K562 (cell line): ENCODE measurements around the gene TICRR. TPM values are rescaled to one million over a fixed set of nuclear protein-coding genes. Genes with fewer than 3 reads are reported as not detected.

Source experiments
- ATAC-seq: fragments of 200-7000 bp; cut with Tn5 transposase; 3 replicates; pipeline ENCODE4 v1.9.1; 2020; ENCODE audit warnings: moderate library complexity
- BruUV-seq: library from RNA; stranded (reverse); fragments of 400-500 nt; replicated peaks from 2 replicates; lab custom pipeline; 2021; lab: Mats Ljungman, UMichigan
- CTCF ChIA-PET: fragments of 300-600 bp; formaldehyde crosslinking; extraction: SDS; loops from one replicate; lab custom pipeline; 2021; ENCODE audit warnings: low intra/inter-chr PET ratio; lab: Yijun Ruan, JAX
- POLR2A ChIA-PET: fragments of 300-600, 350-650 bp; sonication (Branson Sonifier 250); formaldehyde crosslinking; extraction: SDS; loops from one replicate; lab custom pipeline; 2021; ENCODE audit warnings: antibody characterized with exemption, inconsistent platforms; lab: Yijun Ruan, JAX
- DNase-seq, 4 experiments: peaks; one replicate each; pipeline versions ENCODE4 v3.0.0 to v3.0.0-alpha.2; 2011 to 2018; ENCODE audit warnings: low spot score in 3 of 4, mixed read lengths in 3 of 4; ENCODE audit errors: extremely low read depth in 1 of 4
- FAIRE-seq: peaks from 2 replicates; lab custom pipeline; 2011; peaks lifted over from hg19 to GRCh38; lab: Jason Lieb, UNC
- H2AFZ ChIP-seq: 2 replicates; pipeline ENCODE4 v1.6.0; 2011; ENCODE audit warnings: low read depth, low read length, control low read depth, inconsistent platforms
- H3K27ac ChIP-seq: fragments of 200-600 bp; 3 replicates; pipeline ENCODE4 v1.8.0; 2011; ENCODE audit warnings: low read depth, mild to moderate bottlenecking, control low read depth, inconsistent platforms, low read length, moderate library complexity, mixed read lengths; ENCODE audit errors: extremely low read depth
- H3K27me3 ChIP-seq, 2 experiments: fragments of 300-600 bp in 1 of 2; 2 replicates in 1 of 2; 3 replicates in 1 of 2; pipeline versions ENCODE4 v1.6.0 to v1.8.0; 2011; ENCODE audit warnings: inconsistent platforms in 2 of 2, low read length in 2 of 2, mild to moderate bottlenecking in 1 of 2, mixed read lengths in 1 of 2, moderate library complexity in 1 of 2; ENCODE audit not compliant: control insufficient read depth in 2 of 2, insufficient read depth in 2 of 2
- H3K36me3 ChIP-seq: fragments of 300-600 bp; 3 replicates; pipeline ENCODE4 v1.8.0; 2011; ENCODE audit warnings: mild to moderate bottlenecking, low read length, inconsistent platforms; ENCODE audit not compliant: control insufficient read depth, insufficient read depth
- H3K4me1 ChIP-seq, 2 experiments: fragments of 200-600 bp in 1 of 2; replicated peaks in 1 of 2; 2 replicates in 1 of 2; 3 replicates in 1 of 2; pipeline versions ENCODE4 v1.5.1 to v1.8.0; 2011; ENCODE audit warnings: inconsistent platforms in 2 of 2, low read length in 2 of 2, mild to moderate bottlenecking in 1 of 2, mixed read lengths in 1 of 2, moderate library complexity in 1 of 2; ENCODE audit not compliant: control insufficient read depth in 2 of 2, insufficient read depth in 2 of 2
- H3K4me2 ChIP-seq: 2 replicates; pipeline ENCODE4 v1.6.1; 2011; ENCODE audit warnings: low read length, control low read depth, inconsistent platforms, mixed read lengths; ENCODE audit not compliant: insufficient read depth
- H3K4me3 ChIP-seq: fragments of 200-600 bp; sonication (generic), shearing (Covaris generic); 2 replicates; pipeline ENCODE4 v1.5.1; 2016; ENCODE audit warnings: control low read depth, inconsistent platforms
- H3K79me2 ChIP-seq: fragments of 200-600 bp; 3 replicates; pipeline ENCODE4 v1.8.0; 2011; ENCODE audit warnings: low read length, inconsistent platforms; ENCODE audit not compliant: control insufficient read depth, insufficient read depth
- H3K9ac ChIP-seq, 2 experiments: 2 replicates each; pipeline versions ENCODE4 v1.6.0 to v1.6.1; 2011; ENCODE audit warnings: low read depth in 2 of 2, low read length in 2 of 2, control low read depth in 1 of 2, inconsistent platforms in 1 of 2, mild to moderate bottlenecking in 1 of 2, mixed read lengths in 1 of 2; ENCODE audit not compliant: insufficient read depth in 1 of 2
- H3K9me1 ChIP-seq: one replicate; pipeline ENCODE4 v1.6.0; 2011; ENCODE audit warnings: inconsistent platforms, mild to moderate bottlenecking, low read length, moderate library complexity; ENCODE audit not compliant: control insufficient read depth, insufficient read depth
- H3K9me3 ChIP-seq: replicated peaks from 2 replicates; pipeline ENCODE4 v1.5.1; 2011; ENCODE audit warnings: low read depth, low read length, inconsistent platforms; ENCODE audit not compliant: control insufficient read depth, insufficient read depth
- H4K20me1 ChIP-seq: replicated peaks from 2 replicates; pipeline ENCODE4 v1.6.1; 2011; ENCODE audit warnings: low read length, inconsistent platforms, mixed read lengths; ENCODE audit not compliant: control insufficient read depth, insufficient read depth
- CTBP1 ChIP-seq: fragments of 450-650 bp; IDR thresholded peaks from 2 replicates; pipeline ENCODE4 v1.6.1; 2016; ENCODE audit warnings: borderline replicate concordance
- CXXC5 ChIP-seq: fragments of 250-450 bp; sonication (Bioruptor Pico); IDR thresholded peaks from 2 replicates; pipeline ENCODE4 v1.8.0; 2022; ENCODE audit warnings: inconsistent platforms, mild to moderate bottlenecking, moderate library complexity
- KDM1A ChIP-seq, 2 experiments: fragments of 450-650 bp; IDR thresholded peaks; 2 replicates each; pipeline ENCODE4 v1.6.1; 2016; ENCODE audit warnings: mild to moderate bottlenecking in 2 of 2
- KDM5B ChIP-seq: fragments of 200-600 bp; sonication (generic); IDR thresholded peaks from 2 replicates; pipeline ENCODE4 v1.6.1; 2012; ENCODE audit warnings: low read depth, mild to moderate bottlenecking, moderate library complexity, low read length, control low read depth, inconsistent platforms; ENCODE audit not compliant: insufficient replicate concordance
- MEF2D ChIP-seq: conservative IDR thresholded peaks from 2 replicates; pipeline ENCODE4 v1.6.1; 2016; ENCODE audit warnings: low read depth, missing genetic modification characterization, missing compliant biosample characterization
- SRSF3 ChIP-seq: fragments of 200-400 bp; formaldehyde crosslinking; IDR thresholded peaks from 2 replicates; pipeline ENCODE4 v1.6.1; 2016; ENCODE audit warnings: mild to moderate bottlenecking, low read length, moderate library complexity; ENCODE audit not compliant: insufficient read depth
- SRSF7 ChIP-seq: fragments of 200-400 bp; formaldehyde crosslinking; optimal IDR thresholded peaks from 2 replicates; pipeline ENCODE3; 2017; ENCODE audit warnings: mild to moderate bottlenecking, low read depth, low read length
- XRCC5 ChIP-seq: fragments of 200-400 bp; formaldehyde crosslinking; IDR thresholded peaks from 2 replicates; pipeline ENCODE4 v1.6.1; 2017; ENCODE audit warnings: low read depth, mild to moderate bottlenecking, low read length
- ZNF354B ChIP-seq: fragments of 250-450 bp; sonication (Bioruptor Pico); IDR thresholded peaks from 2 replicates; pipeline ENCODE4 v1.4.0; 2020
- ZNF655 ChIP-seq: fragments of 250-450 bp; sonication (Bioruptor Pico); IDR thresholded peaks from 2 replicates; pipeline ENCODE4 v1.5.0; 2021
- WGBS: fragments of 100-300 bp; shearing (Covaris generic); methylation state at CpG from one replicate; pipeline ENCODE4 v1.1.6; 2016; ENCODE audit warnings: low coverage, mixed read lengths; ENCODE audit not compliant: insufficient coverage; ENCODE audit errors: missing lambda C conversion rate; 5-methylcytosine and 5-hydroxymethylcytosine counted together
- in situ Hi-C: fragments of 300-500 bp; cut with MboI; formaldehyde crosslinking; loops from 4 replicates; pipeline ENCODE4 v1.15.0; 2018; ENCODE audit warnings: inconsistent platforms, mixed read lengths
- intact Hi-C: fragments of 100-400 bp; cut with micrococcal nuclease; formaldehyde crosslinking; loops from 2 replicates; pipeline ENCODE4 v1.14.2; 2022
- polyA plus RNA-seq, 8 experiments: library from polyadenylated mRNA; depleted of rRNA in 4 of 8; stranded (reverse) in 5 of 8; unstranded in 3 of 8; fragments of >200 nt; fragmentation: Nextera tagmentation in 2 of 8; fragmentation: Illumina TruSeq in 1 of 8; extraction: Ambion mirVana in 2 of 8; extraction: Trizol in 1 of 8; gene quantifications; 2 replicates each; pipeline versions ENCODE4 v1.2.1 to v1.2.3, GENCODE V29; 2011 to 2014; ENCODE audit warnings: inconsistent platforms in 1 of 8, missing spikeins in 1 of 8
- total RNA-seq, 7 experiments: library from RNA; depleted of rRNA in 6 of 7; stranded (reverse); fragments of >200 nt in 6 of 7; fragmentation: Illumina TruSeq in 2 of 7; extraction: Trizol in 2 of 7; gene quantifications; 2 replicates each; pipeline versions ENCODE4 v1.2.1 to v1.2.3, GENCODE V29; 2011 to 2021; ENCODE audit warnings: low replicate concordance in 1 of 7
- TF ChIP-seq, protein P1 (sequence below), 2 experiments: fragments of 450-650 bp in 1 of 2; sonication (generic) in 1 of 2; formaldehyde crosslinking in 1 of 2; IDR thresholded peaks in 1 of 2; conservative IDR thresholded peaks in 1 of 2; 2 replicates each; pipeline versions ENCODE4 v1.6.1 to v1.8.1; 2016 to 2023; ENCODE audit warnings: mild to moderate bottlenecking in 2 of 2, moderate library complexity in 2 of 2, inconsistent platforms in 1 of 2, missing genetic modification reagents in 1 of 2
- TF ChIP-seq, protein P2 (sequence below): IDR thresholded peaks from 2 replicates; pipeline ENCODE4 v1.6.1; 2014; ENCODE audit warnings: antibody characterized with exemption
- TF ChIP-seq, protein P3 (sequence below): sonication (generic); formaldehyde crosslinking; IDR thresholded peaks from 2 replicates; pipeline ENCODE4 v1.8.1; 2023; ENCODE audit warnings: mild to moderate bottlenecking, missing genetic modification reagents
- TF ChIP-seq, protein P4 (sequence below), 2 experiments: fragments of 450-650 bp; IDR thresholded peaks; 2 replicates each; pipeline ENCODE4 v1.6.1; 2016

TICRR gene
- total and polyA plus RNA-seq, 9 of the 15 experiments (the other 6 are each of a cell fraction or from before 2014, with no cell fraction given): 0.84 to 22.9 (median 13.7) TPM

- Histone ChIP-seq H3K9me3 (no peaks in the 10 kb centered on the region), H3K79me2 (no peaks in the 10 kb centered on the region), H3K9ac (no peak overlapping the region; a peak in 1 of 4 replicates), H3K27ac (no peak overlapping the region), H3K4me1 (peaks cover 0 to 13% of the 10 kb centered on the region in 2 experiments; a peak in 2 of 5 replicates), H3K4me3 (no peak overlapping the region), H3K4me2 (no peak overlapping the region), H3K9me1 (no peaks in the 10 kb centered on the region), H3K36me3 (no peaks in the 10 kb centered on the region), H3K27me3 (peaks cover 0 to 6% of the 10 kb centered on the region in 2 experiments; a peak in 1 of 5 replicates), H2AFZ (no peak overlapping the region), H4K20me1 (no peaks in the 10 kb centered on the region)
- no peak for ATAC-seq
- FAIRE-seq: no peak
- no TSS peak for BruUV-seq
- 38% methylated on average over 16 of the region's 16 CpGs for WGBS
- no peak for DNase-seq
- ChIA-PET POLR2A (interaction anchor here (0.6 to 1.2 kb wide), 4 partner anchors 11 to 548 kb away, joined by 3 read pairs; partner anchors contain the start of gene TICRR), CTCF (no interaction called here)
- intact Hi-C loops: no loop called here
- in situ Hi-C loops: no loop called here
- TF ChIP-seq MEF2D (no peak), KDM1A (IDR thresholded peaks at IDR 0.05) (no peak), ZNF655 (CRISPR knock-in tag) (no peak), CXXC5 (no peak), SRSF7 (no peak), ZNF354B (no peak), XRCC5 (no peak), CTBP1 (no peak), SRSF3 (no peak), KDM5B (no peak)
- TF ChIP-seq, protein P1, sequence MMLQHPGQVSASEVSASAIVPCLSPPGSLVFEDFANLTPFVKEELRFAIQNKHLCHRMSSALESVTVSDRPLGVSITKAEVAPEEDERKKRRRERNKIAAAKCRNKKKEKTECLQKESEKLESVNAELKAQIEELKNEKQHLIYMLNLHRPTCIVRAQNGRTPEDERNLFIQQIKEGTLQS (IDR thresholded peaks at IDR 0.05): no peak
- TF ChIP-seq, protein P1 (CRISPR knock-in tag; conservative IDR thresholded peaks at IDR 0.05): no peak
- TF ChIP-seq, protein P2, sequence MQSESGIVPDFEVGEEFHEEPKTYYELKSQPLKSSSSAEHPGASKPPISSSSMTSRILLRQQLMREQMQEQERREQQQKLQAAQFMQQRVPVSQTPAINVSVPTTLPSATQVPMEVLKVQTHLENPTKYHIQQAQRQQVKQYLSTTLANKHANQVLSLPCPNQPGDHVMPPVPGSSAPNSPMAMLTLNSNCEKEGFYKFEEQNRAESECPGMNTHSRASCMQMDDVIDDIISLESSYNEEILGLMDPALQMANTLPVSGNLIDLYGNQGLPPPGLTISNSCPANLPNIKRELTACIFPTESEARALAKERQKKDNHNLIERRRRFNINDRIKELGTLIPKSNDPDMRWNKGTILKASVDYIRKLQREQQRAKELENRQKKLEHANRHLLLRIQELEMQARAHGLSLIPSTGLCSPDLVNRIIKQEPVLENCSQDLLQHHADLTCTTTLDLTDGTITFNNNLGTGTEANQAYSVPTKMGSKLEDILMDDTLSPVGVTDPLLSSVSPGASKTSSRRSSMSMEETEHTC: no peak
- TF ChIP-seq, protein P3, sequence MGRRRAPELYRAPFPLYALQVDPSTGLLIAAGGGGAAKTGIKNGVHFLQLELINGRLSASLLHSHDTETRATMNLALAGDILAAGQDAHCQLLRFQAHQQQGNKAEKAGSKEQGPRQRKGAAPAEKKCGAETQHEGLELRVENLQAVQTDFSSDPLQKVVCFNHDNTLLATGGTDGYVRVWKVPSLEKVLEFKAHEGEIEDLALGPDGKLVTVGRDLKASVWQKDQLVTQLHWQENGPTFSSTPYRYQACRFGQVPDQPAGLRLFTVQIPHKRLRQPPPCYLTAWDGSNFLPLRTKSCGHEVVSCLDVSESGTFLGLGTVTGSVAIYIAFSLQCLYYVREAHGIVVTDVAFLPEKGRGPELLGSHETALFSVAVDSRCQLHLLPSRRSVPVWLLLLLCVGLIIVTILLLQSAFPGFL (CRISPR knock-in tag): no peak
- TF ChIP-seq, protein P4, sequence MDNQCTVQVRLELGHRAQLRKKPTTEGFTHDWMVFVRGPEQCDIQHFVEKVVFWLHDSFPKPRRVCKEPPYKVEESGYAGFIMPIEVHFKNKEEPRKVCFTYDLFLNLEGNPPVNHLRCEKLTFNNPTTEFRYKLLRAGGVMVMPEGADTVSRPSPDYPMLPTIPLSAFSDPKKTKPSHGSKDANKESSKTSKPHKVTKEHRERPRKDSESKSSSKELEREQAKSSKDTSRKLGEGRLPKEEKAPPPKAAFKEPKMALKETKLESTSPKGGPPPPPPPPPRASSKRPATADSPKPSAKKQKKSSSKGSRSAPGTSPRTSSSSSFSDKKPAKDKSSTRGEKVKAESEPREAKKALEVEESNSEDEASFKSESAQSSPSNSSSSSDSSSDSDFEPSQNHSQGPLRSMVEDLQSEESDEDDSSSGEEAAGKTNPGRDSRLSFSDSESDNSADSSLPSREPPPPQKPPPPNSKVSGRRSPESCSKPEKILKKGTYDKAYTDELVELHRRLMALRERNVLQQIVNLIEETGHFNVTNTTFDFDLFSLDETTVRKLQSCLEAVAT (IDR thresholded peaks at IDR 0.05): no peak
Measured at GRCh38 chr15:89642106-89642505, 66.8 kb downstream of the TICRR start.
